ENCODE data around the gene PYCARD.
"Not testable (repeated sequence)": the region's sequence is repeated elsewhere in the genome, so short reads cannot be mapped to it uniquely, and the experiment has no call there.

The PYCARD gene

GRCh38 chr16:31214708-31215286, 12.2 kb upstream of the PYCARD start:
- no peak for DNase-seq

- no peak for DNase-seq
Measured at GRCh38 chr16:31213877-31214707, 11.5 kb upstream of the PYCARD start, which contains the start of gene TRIM72. Gene TRIM72, plus strand, starts transcription at chr16:31214119. Its CDS starts 620 bp downstream, at chr16:31214739.

- DNase-seq, result no peak
Measured at GRCh38 chr16:31213342-31213741, 10.8 kb upstream of the PYCARD start.

GRCh38 chr16:31206776-31207175, 4.2 kb upstream of the PYCARD start:
- no peak for DNase-seq

GRCh38 chr16:31204871-31205666, 2.5 kb upstream of the PYCARD start:
- DNase-seq, result no peak

- peak in 1 of 2 experiments; percentile 46 for DNase-seq
Measured at GRCh38 chr16:31201582-31202413, 762 bp downstream of the PYCARD start.

DNA sequence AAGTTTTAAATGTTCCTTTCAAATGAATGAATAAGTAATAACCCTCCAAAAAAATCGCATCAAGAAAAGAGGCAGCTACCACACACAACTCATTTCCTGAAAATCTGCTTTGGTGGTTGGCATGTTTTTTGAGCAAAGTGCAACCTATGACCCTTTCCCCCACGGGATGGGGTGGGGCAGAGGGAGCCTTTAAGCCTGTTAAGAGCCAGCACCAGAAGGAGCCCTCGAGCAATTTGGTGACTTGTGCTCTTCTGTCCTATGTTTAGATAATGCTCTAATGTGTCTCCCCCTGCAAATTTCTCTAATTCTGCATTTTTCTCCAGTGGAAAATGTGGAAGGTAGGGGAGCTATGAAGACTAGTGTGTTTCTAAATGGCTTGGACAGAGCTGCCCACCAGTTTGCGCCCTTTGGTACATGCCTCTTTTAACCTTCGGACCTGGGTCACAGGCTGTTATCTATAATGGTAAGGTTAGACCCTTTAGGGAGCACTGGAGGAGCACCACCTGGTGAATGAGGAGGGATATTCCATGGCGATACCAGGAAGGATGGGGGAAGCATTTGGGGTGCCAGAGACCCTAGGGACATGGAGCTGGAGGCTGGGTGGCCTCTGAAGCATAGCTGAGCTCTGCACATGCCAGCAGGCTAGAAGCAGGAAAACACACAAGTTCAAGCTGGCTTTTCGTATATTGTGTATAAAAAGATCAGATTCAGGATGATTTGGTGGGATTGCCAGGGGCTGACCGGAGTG, 1.6 kb downstream of the PYCARD start:
- DNase-seq, result peak in 1 of 2 experiments; percentile 56

DNA sequence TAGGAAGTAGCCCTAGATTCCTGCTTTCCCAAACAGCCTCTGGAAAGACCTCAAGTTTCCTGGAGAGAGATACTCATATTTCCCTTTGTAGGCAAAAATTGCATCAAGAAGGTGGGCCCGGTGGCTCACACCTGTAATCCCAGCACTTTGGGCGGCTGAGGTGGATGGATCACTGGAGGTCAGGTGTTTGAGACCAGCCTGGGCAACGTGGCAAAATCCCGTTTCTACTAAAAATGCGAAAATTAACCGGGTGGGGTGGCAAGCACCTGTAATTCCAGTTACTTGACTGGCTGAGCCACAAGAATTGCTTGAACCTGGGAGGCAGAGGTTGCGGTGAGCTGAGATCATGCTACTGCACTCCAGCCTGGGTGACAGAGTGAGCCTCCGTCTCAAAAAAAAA, 2.4 kb downstream of the PYCARD start:
- not testable (repeated sequence) for DNase-seq

DNA sequence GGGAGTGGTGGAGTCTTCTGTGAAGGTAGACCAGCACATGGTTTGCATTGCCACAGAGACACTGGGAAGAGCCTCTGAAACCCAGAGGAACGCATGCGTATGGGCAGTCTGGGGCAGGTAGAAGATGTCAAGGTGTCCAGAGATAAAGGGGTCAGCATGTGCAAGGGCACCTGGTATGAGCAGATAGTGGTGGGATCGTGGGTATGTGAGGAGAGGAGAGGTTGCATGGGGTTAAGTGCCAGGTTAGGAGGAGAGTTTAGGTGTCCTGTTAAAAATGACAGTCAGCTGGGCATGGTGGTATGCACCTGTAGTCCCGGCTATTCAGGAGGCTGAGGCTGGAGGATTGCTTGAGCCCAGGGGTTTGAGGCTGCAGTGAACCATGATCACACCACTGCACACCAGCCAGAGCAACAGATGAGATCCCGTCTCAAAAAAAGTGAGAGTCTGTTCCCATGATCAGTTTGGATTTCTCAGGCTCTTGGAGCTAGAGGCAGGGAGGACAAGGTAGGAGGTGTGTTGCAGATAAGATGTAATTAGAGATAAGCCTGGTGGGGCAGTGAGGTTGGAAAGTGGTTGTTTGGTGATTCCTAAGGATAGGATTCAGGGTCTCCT, 3.0 kb downstream of the PYCARD start:
- no peak for DNase-seq

DNA sequence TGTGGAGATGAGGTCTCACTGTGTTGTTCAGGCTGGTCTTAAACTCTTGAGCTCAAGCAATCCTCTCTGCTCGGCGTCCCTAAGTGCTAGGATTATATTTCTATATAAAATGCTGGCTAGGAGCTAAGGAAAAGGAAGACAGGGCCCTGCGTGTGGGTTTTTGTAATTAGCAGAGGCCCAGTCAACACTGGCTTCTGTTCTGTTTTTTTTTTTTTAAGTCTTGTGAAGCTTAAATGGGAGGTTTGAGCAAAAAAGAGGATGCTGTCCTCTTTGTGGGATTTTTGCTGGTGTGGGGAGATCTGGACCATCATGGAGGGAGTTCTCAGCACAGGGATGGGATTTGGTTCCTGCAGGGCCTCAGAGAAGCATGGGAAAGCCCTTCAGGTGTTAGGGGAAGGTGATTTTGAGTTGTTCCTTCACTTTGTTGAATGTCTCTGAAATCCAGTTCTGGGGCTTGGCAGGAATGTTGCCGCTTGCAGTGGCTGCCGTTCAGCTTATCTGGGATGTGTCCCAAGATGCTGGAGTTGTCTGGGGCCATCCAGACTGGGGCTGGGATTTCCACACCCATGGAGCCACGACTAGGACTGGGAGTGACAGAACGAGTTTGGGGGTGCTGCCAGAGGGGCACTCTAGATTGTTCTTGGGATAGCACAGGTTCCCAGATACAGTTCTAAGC, 4.2 kb downstream of the PYCARD start:
- no peak for DNase-seq

GRCh38 chr16:31196324-31197088, 6.1 kb downstream of the PYCARD start:
- DNase-seq, result no peak

DNA sequence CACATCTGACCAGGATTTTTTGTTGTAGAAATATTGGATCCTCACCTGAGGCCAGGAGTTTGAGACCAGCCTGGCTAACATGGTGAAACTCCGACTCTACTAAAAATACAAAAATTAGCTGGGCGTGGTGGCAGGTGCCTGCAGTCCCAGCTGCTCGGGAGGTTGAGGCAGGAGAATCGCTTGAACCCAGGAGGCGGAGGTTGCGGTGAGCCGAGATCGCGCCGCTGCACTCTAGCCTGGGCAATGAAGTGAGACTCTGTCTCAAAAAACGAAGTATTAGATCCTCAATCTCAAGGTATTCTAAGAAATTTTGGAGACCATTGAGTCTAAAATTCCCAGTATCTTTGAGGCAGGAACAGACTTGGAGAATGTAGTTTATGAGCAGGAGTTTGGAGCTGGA, 6.7 kb downstream of the PYCARD start:
- not testable (repeated sequence) for DNase-seq

GRCh38 chr16:31194898-31195297, 7.7 kb downstream of the PYCARD start:
- no peak for DNase-seq

GRCh38 chr16:31193874-31194273, 8.7 kb downstream of the PYCARD start:
- no peak for DNase-seq

- DNase-seq, result no peak
Measured at GRCh38 chr16:31192856-31193642, 9.5 kb downstream of the PYCARD start.

DNA sequence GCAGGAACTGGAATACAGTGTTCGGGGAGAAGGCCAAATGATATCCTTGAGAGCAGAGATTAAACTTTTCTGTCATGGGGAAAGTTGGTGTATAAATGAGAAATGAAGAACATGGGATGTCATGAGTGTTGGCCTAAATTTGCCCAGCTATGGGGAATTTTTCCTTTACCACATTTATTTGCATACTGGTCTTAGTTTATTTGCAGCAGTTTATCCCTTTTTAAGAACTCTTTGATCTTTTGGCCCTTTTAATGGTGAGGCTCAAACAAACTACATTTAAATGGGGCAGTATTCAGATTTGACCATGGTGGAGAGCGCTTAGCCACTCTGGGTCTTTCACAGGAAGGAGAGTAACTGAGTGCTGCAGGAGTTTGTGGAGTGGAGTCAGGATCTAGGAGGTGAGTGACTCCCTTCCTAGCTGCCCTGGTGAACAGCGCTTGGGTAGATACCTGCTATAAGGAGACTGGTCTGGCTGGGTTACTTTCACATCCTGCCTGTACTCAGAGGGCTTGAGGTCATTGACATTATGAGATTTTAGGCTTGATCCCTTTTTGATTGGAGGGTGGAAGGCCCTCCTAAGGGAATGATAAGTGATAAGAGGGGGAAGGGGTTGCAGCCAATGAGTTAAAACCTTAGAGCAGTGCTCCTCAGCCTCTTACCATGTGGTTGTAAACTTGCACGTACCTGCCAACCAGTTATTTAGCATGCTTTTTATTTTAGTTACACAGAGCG, 10.7 kb downstream of the PYCARD start:
- no peak for DNase-seq

DNA sequence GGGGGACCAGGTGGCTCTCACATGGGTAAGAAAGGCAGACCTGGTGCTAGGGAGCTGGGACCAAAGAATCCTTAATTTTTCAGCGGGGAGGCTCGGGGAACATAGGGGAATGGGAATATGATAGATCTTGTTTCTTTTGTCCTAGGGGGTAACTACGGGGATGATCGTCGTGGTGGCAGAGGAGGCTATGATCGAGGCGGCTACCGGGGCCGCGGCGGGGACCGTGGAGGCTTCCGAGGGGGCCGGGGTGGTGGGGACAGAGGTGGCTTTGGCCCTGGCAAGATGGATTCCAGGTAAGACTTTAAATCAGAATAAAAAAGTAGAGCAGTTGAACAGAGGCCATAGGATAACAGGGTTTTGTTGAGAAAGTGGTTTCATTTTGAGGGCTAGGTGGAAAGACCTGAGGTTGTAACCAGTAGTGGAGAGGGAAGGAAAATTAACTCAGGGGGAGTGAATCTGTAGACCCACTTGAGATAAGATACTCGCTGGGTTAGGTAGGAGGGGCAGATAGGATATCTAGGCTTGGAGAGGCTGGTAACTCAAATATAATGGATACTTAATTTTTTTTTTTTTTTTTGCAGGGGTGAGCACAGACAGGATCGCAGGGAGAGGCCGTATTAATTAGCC, 11.6 kb downstream of the PYCARD start:
- DNase-seq, result no peak

DNA sequence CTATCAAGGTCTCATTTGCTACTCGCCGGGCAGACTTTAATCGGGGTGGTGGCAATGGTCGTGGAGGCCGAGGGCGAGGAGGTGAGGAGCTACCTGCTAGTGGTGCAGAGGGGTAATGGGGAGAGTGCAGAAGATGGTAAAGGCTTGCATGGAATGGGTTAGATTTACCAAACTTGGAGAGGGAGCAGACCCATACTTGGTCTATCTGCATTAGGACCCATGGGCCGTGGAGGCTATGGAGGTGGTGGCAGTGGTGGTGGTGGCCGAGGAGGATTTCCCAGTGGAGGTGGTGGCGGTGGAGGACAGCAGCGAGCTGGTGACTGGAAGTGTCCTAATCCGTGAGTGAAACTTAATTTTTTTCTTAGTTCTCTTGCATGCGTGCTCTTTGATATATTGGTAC, 12.5 kb downstream of the PYCARD start:
- no peak for DNase-seq

Measured in activated CD4-positive, alpha-beta T cell treated with anti-CD3 and anti-CD28 coated beads, Interleukin-2, amount 50 U/mL, for 48 hours (primary cell).